GM12878 (cell line): ENCODE measurements around the gene CABLES1. TPM values are rescaled to one million over a fixed set of nuclear protein-coding genes. Genes with fewer than 3 reads are reported as not detected.

Experiments used
- ATAC-seq: fragments of 200-7000 bp; cut with Tn5 transposase; 3 replicates; pipeline ENCODE4 v1.9.1; 2020; ENCODE audit warnings: mild to moderate bottlenecking, moderate library complexity
- BruUV-seq: library from RNA; stranded (reverse); fragments of 400-500 nt; replicated peaks from 2 replicates; lab custom pipeline; 2021; lab: Mats Ljungman, UMichigan
- CTCF ChIA-PET: fragments of 300-600 bp; sonication (Branson Sonifier 250); formaldehyde crosslinking; extraction: SDS; loops from one replicate; lab custom pipeline; 2021; ENCODE audit warnings: inconsistent platforms; lab: Yijun Ruan, JAX
- POLR2A ChIA-PET: fragments of 350-600 bp; formaldehyde crosslinking; extraction: SDS; loops from one replicate; lab custom pipeline; 2021; ENCODE audit warnings: inconsistent platforms; lab: Charles Lee
- RAD21 ChIA-PET: fragments of 300-600 bp; sonication (Branson Sonifier 250); formaldehyde crosslinking; loops from one replicate; lab custom pipeline; 2023; ENCODE audit warnings: antibody characterized with exemption; ENCODE audit not compliant: unreplicated experiment; lab: Charles Lee
- SMC1A ChIA-PET: fragments of 300-600 bp; sonication (Branson Sonifier 250); formaldehyde crosslinking; loops from one replicate; lab custom pipeline; 2023; ENCODE audit not compliant: unreplicated experiment, uncharacterized antibody; lab: Charles Lee
- DNase-seq: peaks from one replicate; pipeline ENCODE4 v3.0.0-alpha.2; 2011; ENCODE audit warnings: low read depth, low spot score
- FAIRE-seq: peaks from 3 replicates; lab custom pipeline; 2011; peaks lifted over from hg19 to GRCh38; lab: Jason Lieb, UNC
- H2AFZ ChIP-seq: 2 replicates; pipeline ENCODE4 v1.6.0; 2011; ENCODE audit warnings: low read depth, low read length, control low read depth; ENCODE audit not compliant: control insufficient read depth
- H3K27ac ChIP-seq: 2 replicates; pipeline ENCODE4 v1.5.1; 2011; ENCODE audit warnings: control low read depth; ENCODE audit not compliant: control insufficient read depth, insufficient read depth
- H3K27me3 ChIP-seq, 2 experiments: replicated peaks in 1 of 2; 2 replicates each; pipeline versions ENCODE4 v1.6.0 to v1.6.1; 2011; ENCODE audit warnings: low read length in 1 of 2; ENCODE audit not compliant: control insufficient read depth in 2 of 2, insufficient read depth in 2 of 2
- H3K36me3 ChIP-seq, 2 experiments: 2 replicates each; pipeline ENCODE4 v1.5.1; 2011; ENCODE audit warnings: low read length in 1 of 2; ENCODE audit not compliant: control insufficient read depth in 2 of 2, insufficient read depth in 2 of 2
- H3K4me1 ChIP-seq: 2 replicates; pipeline ENCODE4 v1.6.1; 2011; ENCODE audit warnings: mild to moderate bottlenecking, low read length, moderate library complexity, mixed read lengths; ENCODE audit not compliant: control insufficient read depth, insufficient read depth
- H3K4me2 ChIP-seq: 2 replicates; pipeline ENCODE4 v1.6.0; 2011; ENCODE audit warnings: control low read depth; ENCODE audit not compliant: control insufficient read depth, insufficient read depth
- H3K4me3 ChIP-seq: fragments of 200-600 bp; sonication (generic); 2 replicates; pipeline ENCODE4 v1.5.1; 2016
- H3K79me2 ChIP-seq: 2 replicates; pipeline ENCODE4 v1.6.0; 2011; ENCODE audit warnings: low read length; ENCODE audit not compliant: control insufficient read depth, insufficient read depth
- H3K9ac ChIP-seq: 2 replicates; pipeline ENCODE4 v1.8.0; 2011; ENCODE audit warnings: low read length, control low read depth, mixed read lengths; ENCODE audit not compliant: control insufficient read depth, insufficient read depth
- H3K9me3 ChIP-seq: replicated peaks from 3 replicates; pipeline ENCODE4 v1.5.1; 2011; ENCODE audit warnings: mild to moderate bottlenecking, low read length; ENCODE audit not compliant: control insufficient read depth, insufficient read depth
- H4K20me1 ChIP-seq: 2 replicates; pipeline ENCODE4 v1.6.0; 2011; ENCODE audit not compliant: control insufficient read depth, insufficient read depth
- ATF2 ChIP-seq: IDR thresholded peaks from 2 replicates; pipeline ENCODE4 v1.6.1; 2012; ENCODE audit warnings: low read length, inconsistent platforms
- CHD1 ChIP-seq: IDR thresholded peaks from 2 replicates; pipeline ENCODE4 v1.6.1; 2012; ENCODE audit warnings: low read depth, low read length, improper control_type of control experiment
- CREB1 ChIP-seq: IDR thresholded peaks from 2 replicates; pipeline ENCODE4 v1.6.1; 2012; ENCODE audit warnings: low read depth, mild to moderate bottlenecking, inconsistent platforms
- CUX1 ChIP-seq: IDR thresholded peaks from 2 replicates; pipeline ENCODE4 v1.6.1; 2012; ENCODE audit warnings: improper control_type of control experiment, low read depth, low read length; ENCODE audit not compliant: insufficient replicate concordance
- GABPA ChIP-seq: IDR thresholded peaks from 2 replicates; pipeline ENCODE4 v1.6.1; 2014; ENCODE audit warnings: antibody characterized with exemption, low read depth, mild to moderate bottlenecking, inconsistent platforms
- HCFC1 ChIP-seq: fragments of 150-350 bp; IDR thresholded peaks from 2 replicates; pipeline ENCODE4 v1.6.1; 2014; ENCODE audit warnings: low read length
- IKZF2 ChIP-seq, 2 experiments: fragments of 450-650 bp; IDR thresholded peaks; 2 replicates each; pipeline ENCODE4 v1.6.1; 2017; ENCODE audit warnings: mild to moderate bottlenecking in 2 of 2, moderate library complexity in 2 of 2
- RAD21 ChIP-seq: IDR thresholded peaks from 2 replicates; pipeline ENCODE4 v1.6.1; 2011; ENCODE audit warnings: mild to moderate bottlenecking, low read depth, low read length, moderate library complexity; ENCODE audit not compliant: insufficient read depth
- RB1 ChIP-seq: fragments of 450-650 bp; formaldehyde crosslinking; IDR thresholded peaks from 2 replicates; pipeline ENCODE4 v1.6.1; 2017; ENCODE audit warnings: mild to moderate bottlenecking, borderline replicate concordance
- RFX5 ChIP-seq: IDR thresholded peaks from 2 replicates; pipeline ENCODE4 v1.6.1; 2011; ENCODE audit warnings: low read depth, low read length, improper control_type of control experiment
- SRF ChIP-seq, 2 experiments: IDR thresholded peaks; 2 replicates each; pipeline ENCODE4 v1.6.1; 2011; ENCODE audit warnings: low read depth in 2 of 2, low read length in 2 of 2, mild to moderate bottlenecking in 1 of 2, moderate library complexity in 1 of 2
- TBL1XR1 ChIP-seq: IDR thresholded peaks from 2 replicates; pipeline ENCODE4 v1.6.1; 2012; ENCODE audit warnings: low read depth, low read length, improper control_type of control experiment
- YY1 ChIP-seq: IDR thresholded peaks from 2 replicates; pipeline ENCODE4 v1.6.1; 2011; ENCODE audit warnings: low read depth, mild to moderate bottlenecking, low read length
- ZBTB33 ChIP-seq: fragments of 450-650 bp; IDR thresholded peaks from 2 replicates; pipeline ENCODE4 v1.6.1; 2017; ENCODE audit warnings: mild to moderate bottlenecking
- ZZZ3 ChIP-seq: IDR thresholded peaks from 2 replicates; pipeline ENCODE4 v1.6.1; 2011; ENCODE audit warnings: low read depth; ENCODE audit not compliant: control insufficient read depth, insufficient read length
- WGBS: methylation state at CpG from one replicate; pipeline ENCODE4 v1.1.6; 2016; ENCODE audit warnings: low lambda C conversion rate; ENCODE audit not compliant: insufficient replicate concordance, insufficient coverage; ENCODE audit errors: missing lambda C conversion rate; 5-methylcytosine and 5-hydroxymethylcytosine counted together
- in situ Hi-C: fragments of 300-500 bp; cut with MboI; formaldehyde crosslinking; loops from 9 replicates; pipeline ENCODE4 v1.14.3; 2018; ENCODE audit warnings: mixed read lengths
- intact Hi-C: fragments of 100-400 bp; cut with micrococcal nuclease; formaldehyde crosslinking; loops from one replicate; pipeline ENCODE4 v1.14.2; 2022; ENCODE audit not compliant: unreplicated experiment
- polyA plus RNA-seq, 11 experiments: library from polyadenylated mRNA; depleted of rRNA in 4 of 11; unstranded in 6 of 11; stranded (reverse) in 5 of 11; fragments of >200 nt; fragmentation: Nextera tagmentation in 4 of 11; fragmentation: Illumina TruSeq in 1 of 11; extraction: Ambion mirVana in 4 of 11; extraction: Trizol in 1 of 11; gene quantifications; 1 replicate in 1 of 11; 2 replicates in 10 of 11; pipeline versions ENCODE4 v1.2.1 to v1.2.3, GENCODE V29; 2011 to 2016; ENCODE audit warnings: inconsistent platforms in 2 of 11, missing spikeins in 2 of 11, low read depth in 1 of 11
- total RNA-seq, 4 experiments: library from RNA; depleted of rRNA in 3 of 4; stranded (reverse); fragments of >200 nt in 3 of 4; fragmentation: Illumina TruSeq in 1 of 4; extraction: Trizol in 1 of 4; gene quantifications; 2 replicates each; pipeline versions ENCODE4 v1.2.1 to v1.2.3, GENCODE V29; 2013 to 2021

Gene CABLES1
- total and polyA plus RNA-seq, 10 of the 15 experiments (the other 5 are each of a cell fraction or from before 2014, with no cell fraction given), result 2.9 to 27.2 (median 8.2) TPM

- no TSS peak for BruUV-seq
- in situ Hi-C loops (no loop called here), intact Hi-C loops (no loop called here)
- Histone ChIP-seq H2AFZ (no peak overlapping the region), H3K4me3 (no peak overlapping the region), H3K36me3 (peaks cover 0 to 11% of the 10 kb centered on the region in 2 experiments; a peak in 2 of 4 replicates), H3K79me2 (no peaks in the 10 kb centered on the region), H4K20me1 (no peaks in the 10 kb centered on the region), H3K27ac (no peak overlapping the region), H3K4me2 (no peak overlapping the region), H3K9me3 (no peaks in the 10 kb centered on the region), H3K27me3 (no peaks in the 10 kb centered on the region), H3K4me1 (no peaks in the 10 kb centered on the region; the same call in 1 of the 2 replicates), H3K9ac (no peak overlapping the region)
- WGBS, result 92% methylated on average over 10 of the region's 10 CpGs
- FAIRE-seq (no peak), DNase-seq (no peak), ATAC-seq (no peak)
- ChIA-PET RAD21 (interaction anchor here (0.8 kb wide), 1 partner anchor 165 kb away, joined by 3 read pairs; no protein-coding TSS in a partner anchor), SMC1A (interaction anchor here (1.8 kb wide), 1 partner anchor 74 kb away, joined by 3 read pairs; no protein-coding TSS in a partner anchor), POLR2A (interaction anchor here (1.2 kb wide), 1 partner anchor 22 kb away, joined by 3 read pairs; no protein-coding TSS in a partner anchor), CTCF (no interaction called here)
- TF ChIP-seq ATF2 (no peak), CHD1 (no peak), HCFC1 (no peak), TBL1XR1 (no peak), YY1 (no peak), SRF (IDR thresholded peaks at IDR 0.05; ENCODE audit: low read depth in 2 of 2, low read length in 2 of 2) (no peak), GABPA (no peak), RAD21 (no peak), RFX5 (no peak), ZBTB33 (no peak), RB1 (no peak), ZZZ3 (no peak), CUX1 (no peak), IKZF2 (IDR thresholded peaks at IDR 0.05) (no peak), CREB1 (no peak)
These were observed 112.0 kb downstream of the CABLES1 start for GRCh38 chr18:23247331-23247730.
